NCI-H2107 treated with DMSO at 0.1 percent for 48 hours (cell line): ENCODE results near the gene NARS2.
"Not testable (repeated sequence)": the region's sequence is repeated elsewhere in the genome, so short reads cannot be mapped to it uniquely, and the experiment has no call there.

Experiments
- DNase-seq: peaks from one replicate; lab custom pipeline; 2025; ENCODE audit not compliant: unreplicated experiment; lab: John Stamatoyannopoulos, UW

NARS2 gene

GRCh38 chr11:78547931-78548705 lies 26.5 kb downstream of the NARS2 start:
- DNase-seq: no peak

GRCh38 chr11:78542007-78542406 lies 32.7 kb downstream of the NARS2 start:
- DNase-seq: no peak

- DNase-seq: no peak
Measured at GRCh38 chr11:78541537-78541936, 33.1 kb downstream of the NARS2 start.

GRCh38 chr11:78540256-78540655 lies 34.4 kb downstream of the NARS2 start:
- DNase-seq: no peak

GRCh38 chr11:78539506-78539905 lies 35.2 kb downstream of the NARS2 start:
- no peak for DNase-seq

- no peak for DNase-seq
Measured at GRCh38 chr11:78536933-78537332, 37.7 kb downstream of the NARS2 start.

GRCh38 chr11:78535920-78536319 lies 38.7 kb downstream of the NARS2 start:
- DNase-seq: no peak

GRCh38 chr11:78535027-78535426 lies 39.6 kb downstream of the NARS2 start:
- DNase-seq: no peak

- DNase-seq: no peak
Measured at GRCh38 chr11:78533399-78533798, 41.3 kb downstream of the NARS2 start.

GRCh38 chr11:78532991-78533390 lies 41.7 kb downstream of the NARS2 start:
- DNase-seq: no peak

- no peak for DNase-seq
Measured at GRCh38 chr11:78526497-78527146, 48.0 kb downstream of the NARS2 start.

- no peak for DNase-seq
Measured at GRCh38 chr11:78525720-78526119, 48.9 kb downstream of the NARS2 start.

GRCh38 chr11:78520230-78520629 lies 54.4 kb downstream of the NARS2 start:
- no peak for DNase-seq

GRCh38 chr11:78516281-78516680 lies 58.4 kb downstream of the NARS2 start:
- DNase-seq: no peak

GRCh38 chr11:78514922-78515502 lies 59.7 kb downstream of the NARS2 start:
- DNase-seq: no peak

GRCh38 chr11:78513085-78513484 lies 61.6 kb downstream of the NARS2 start:
- DNase-seq: not testable (repeated sequence)

GRCh38 chr11:78510597-78510996 lies 64.1 kb downstream of the NARS2 start:
- DNase-seq: no peak

- no peak for DNase-seq
Measured at GRCh38 chr11:78510025-78510596, 64.6 kb downstream of the NARS2 start.

- no peak for DNase-seq
Measured at GRCh38 chr11:78504708-78505107, 70.0 kb downstream of the NARS2 start.

GRCh38 chr11:78504181-78504580 lies 70.5 kb downstream of the NARS2 start:
- no peak for DNase-seq

GRCh38 chr11:78499971-78500370 lies 74.7 kb downstream of the NARS2 start:
- DNase-seq: no peak

- no peak for DNase-seq
Measured at GRCh38 chr11:78497293-78497692, 77.4 kb downstream of the NARS2 start.
